ENCODE measurements around the gene TAOK1. TPM values are rescaled to one million over a fixed set of nuclear protein-coding genes. Genes with fewer than 3 reads are reported as not detected.

Gene TAOK1
- total and polyA plus RNA-seq, 2 donors (not counting 1 experiment from before 2014, with no cell fraction given), result 9.8 to 80.7 TPM

- Histone ChIP-seq H3K4me1 (ENCODE audit: control insufficient read depth in 2 of 2, insufficient read depth in 2 of 2, low read length in 2 of 2) (no peaks in the 10 kb centered on the region), H3K9ac (ENCODE audit: low read length) (no peak overlapping the region), H3K36me3 (replicated peaks in 1 of 2; ENCODE audit: control extremely low read depth in 1 of 2, control insufficient read depth in 1 of 2, extremely low read depth in 1 of 2, insufficient read depth in 2 of 2, low read length in 1 of 2) (peaks cover 13 to 57% of the 10 kb centered on the region in 2 experiments), H4K20me1 (ENCODE audit: control insufficient read depth, insufficient read depth, low read length, poor library complexity, severe bottlenecking) (no peaks in the 10 kb centered on the region), H3K4me2 (replicated peaks; ENCODE audit: low read depth, low read length, poor library complexity, severe bottlenecking) (no peak overlapping the region), H2AFZ (ENCODE audit: insufficient read depth, low read depth, low read length, poor library complexity, severe bottlenecking) (no peak overlapping the region), H3K27me3 (replicated peaks in 1 of 4; ENCODE audit: control extremely low read depth in 1 of 4, control insufficient read depth in 3 of 4, insufficient read depth in 4 of 4, low read length in 3 of 4) (no peaks in the 10 kb centered on the region), H3K79me2 (ENCODE audit: control insufficient read depth, insufficient read depth, low read length) (no peaks in the 10 kb centered on the region), H3K27ac (ENCODE audit: low read length in 2 of 2) (no peak overlapping the region), H3K9me3 (ENCODE audit: control extremely low read depth in 1 of 3, control insufficient read depth in 2 of 3, insufficient read depth in 1 of 3, low read length in 2 of 3) (no peaks in the 10 kb centered on the region), H3K4me3 (ENCODE audit: control extremely low read depth in 1 of 5, extremely low read depth in 1 of 5, insufficient read depth in 1 of 5, low read depth in 2 of 5, low read length in 4 of 5) (no peak overlapping the region)
- no peaks in the 10 kb centered on the region for H3K9me3 Mint-ChIP-seq (ENCODE audit: insufficient read depth)
- no peaks in the 10 kb centered on the region for H3K4me1 Mint-ChIP-seq
- no peaks in the 10 kb centered on the region for H3K27me3 Mint-ChIP-seq
- ATAC-seq (ENCODE audit: low read depth) (no peak), DNase-seq (no peak)
- no peak overlapping the region for H3K4me3 Mint-ChIP-seq
- ChIA-PET CTCF (no interaction called here), POLR2A (no interaction called here)
- TF ChIP-seq, protein P1, sequence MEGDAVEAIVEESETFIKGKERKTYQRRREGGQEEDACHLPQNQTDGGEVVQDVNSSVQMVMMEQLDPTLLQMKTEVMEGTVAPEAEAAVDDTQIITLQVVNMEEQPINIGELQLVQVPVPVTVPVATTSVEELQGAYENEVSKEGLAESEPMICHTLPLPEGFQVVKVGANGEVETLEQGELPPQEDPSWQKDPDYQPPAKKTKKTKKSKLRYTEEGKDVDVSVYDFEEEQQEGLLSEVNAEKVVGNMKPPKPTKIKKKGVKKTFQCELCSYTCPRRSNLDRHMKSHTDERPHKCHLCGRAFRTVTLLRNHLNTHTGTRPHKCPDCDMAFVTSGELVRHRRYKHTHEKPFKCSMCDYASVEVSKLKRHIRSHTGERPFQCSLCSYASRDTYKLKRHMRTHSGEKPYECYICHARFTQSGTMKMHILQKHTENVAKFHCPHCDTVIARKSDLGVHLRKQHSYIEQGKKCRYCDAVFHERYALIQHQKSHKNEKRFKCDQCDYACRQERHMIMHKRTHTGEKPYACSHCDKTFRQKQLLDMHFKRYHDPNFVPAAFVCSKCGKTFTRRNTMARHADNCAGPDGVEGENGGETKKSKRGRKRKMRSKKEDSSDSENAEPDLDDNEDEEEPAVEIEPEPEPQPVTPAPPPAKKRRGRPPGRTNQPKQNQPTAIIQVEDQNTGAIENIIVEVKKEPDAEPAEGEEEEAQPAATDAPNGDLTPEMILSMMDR (IDR thresholded peaks at IDR 0.05), result no peak
- no peak for TF ChIP-seq EZH2 (IDR thresholded peaks at IDR 0.05; ENCODE audit: borderline replicate concordance, insufficient read depth, low read depth, low read length, poor library complexity, severe bottlenecking)
- H3K27ac Mint-ChIP-seq, result no peak overlapping the region
- no CpG with 5 or more reads among the region's 1 CpG for WGBS (ENCODE audit: insufficient coverage)
- intact Hi-C loops (cut with micrococcal nuclease), result no loop called here
Measured at GRCh38 chr17:29518359-29518758, 128.2 kb downstream of the TAOK1 start.

DNA sequence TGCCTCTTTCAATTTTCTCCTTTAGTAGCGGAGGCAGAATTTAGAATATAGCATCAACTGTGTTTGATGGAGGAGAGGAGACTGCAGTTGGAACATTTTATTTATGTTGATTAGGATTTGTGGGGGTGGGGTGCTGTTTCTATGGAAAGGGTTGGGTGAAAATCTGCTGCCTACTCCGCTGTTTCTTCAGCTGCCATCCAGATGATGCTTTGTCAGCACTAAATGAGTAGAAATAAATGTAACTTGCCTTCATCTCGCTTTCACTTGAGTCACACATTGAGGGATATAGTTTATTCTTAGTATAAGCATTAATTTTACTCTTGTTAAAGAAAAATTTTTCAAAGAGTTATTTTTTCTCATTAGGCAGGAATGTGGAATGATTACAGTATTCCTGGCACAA, 134.5 kb downstream of the TAOK1 start:
- Histone ChIP-seq H3K4me3 (ENCODE audit: control extremely low read depth in 1 of 5, extremely low read depth in 1 of 5, insufficient read depth in 1 of 5, low read depth in 2 of 5, low read length in 4 of 5) (no peak overlapping the region), H3K4me1 (ENCODE audit: control insufficient read depth in 2 of 2, insufficient read depth in 2 of 2, low read length in 2 of 2) (no peaks in the 10 kb centered on the region), H2AFZ (ENCODE audit: insufficient read depth, low read depth, low read length, poor library complexity, severe bottlenecking) (no peak overlapping the region), H3K36me3 (replicated peaks in 1 of 2; ENCODE audit: control extremely low read depth in 1 of 2, control insufficient read depth in 1 of 2, extremely low read depth in 1 of 2, insufficient read depth in 2 of 2, low read length in 1 of 2) (peaks cover 10 to 40% of the 10 kb centered on the region in 2 experiments), H3K4me2 (replicated peaks; ENCODE audit: low read depth, low read length, poor library complexity, severe bottlenecking) (no peak overlapping the region), H3K79me2 (ENCODE audit: control insufficient read depth, insufficient read depth, low read length) (no peaks in the 10 kb centered on the region), H3K27ac (ENCODE audit: low read length in 2 of 2) (no peak overlapping the region), H3K9ac (ENCODE audit: low read length) (no peak overlapping the region), H4K20me1 (ENCODE audit: control insufficient read depth, insufficient read depth, low read length, poor library complexity, severe bottlenecking) (no peaks in the 10 kb centered on the region), H3K27me3 (replicated peaks in 1 of 4; ENCODE audit: control extremely low read depth in 1 of 4, control insufficient read depth in 3 of 4, insufficient read depth in 4 of 4, low read length in 3 of 4) (no peaks in the 10 kb centered on the region), H3K9me3 (ENCODE audit: control extremely low read depth in 1 of 3, control insufficient read depth in 2 of 3, insufficient read depth in 1 of 3, low read length in 2 of 3) (no peaks in the 10 kb centered on the region)
- ChIA-PET POLR2A (no interaction called here), CTCF (interaction anchor here (1.8 to 3.3 kb wide), 2 partner anchors 11 to 16 kb away, joined by 4 to 30 read pairs; no protein-coding TSS in a partner anchor)
- no peaks in the 10 kb centered on the region for H3K27me3 Mint-ChIP-seq
- no peaks in the 10 kb centered on the region for H3K9me3 Mint-ChIP-seq (ENCODE audit: insufficient read depth)
- ATAC-seq (ENCODE audit: low read depth) (no peak), DNase-seq (no peak)
- intact Hi-C loops (cut with micrococcal nuclease), result no loop called here
- TF ChIP-seq EZH2 (IDR thresholded peaks at IDR 0.05; ENCODE audit: borderline replicate concordance, insufficient read depth, low read depth, low read length, poor library complexity, severe bottlenecking), result no peak
- TF ChIP-seq, protein P1 (IDR thresholded peaks at IDR 0.05), result no peak
- 100% methylated on average over 1 of the region's 3 CpGs for WGBS (ENCODE audit: insufficient coverage)
- no peaks in the 10 kb centered on the region for H3K4me1 Mint-ChIP-seq
- H3K4me3 Mint-ChIP-seq, result no peak overlapping the region
- no peak overlapping the region for H3K27ac Mint-ChIP-seq

Measured in B cell (primary cell).